Motor neuron (in vitro differentiated cells): Measurements from ENCODE around the gene AMPD3. TPM values are rescaled to one million over a fixed set of nuclear protein-coding genes. Genes with fewer than 3 reads are reported as not detected.

ENCODE experiments used
- ATAC-seq, 8 experiments: fragments of 200-7000 bp; cut with Tn5 transposase; replicated peaks in 6 of 8; 2 replicates each; pipeline ENCODE4 v1.8.0; 2021; ENCODE audit warnings: mild to moderate bottlenecking in 8 of 8, moderate library complexity in 8 of 8
- H3K27ac ChIP-seq, 2 donors: fragments of 250-450 bp; sonication (Bioruptor Pico); 2 replicates each; pipeline ENCODE4 v1.9.0; 2021; ENCODE audit warnings: antibody characterized with exemption in 2 of 2, mild to moderate bottlenecking in 2 of 2, moderate library complexity in 1 of 2
- H3K4me1 ChIP-seq, 2 donors: fragments of 250-450 bp; sonication (Bioruptor Pico); replicated peaks in 1 of 2; 2 replicates each; pipeline ENCODE4 v1.6.1; 2021; ENCODE audit warnings: antibody characterized with exemption in 2 of 2, mild to moderate bottlenecking in 2 of 2, moderate library complexity in 1 of 2
- H3K4me3 ChIP-seq, 5 donors: fragments of 250-450 bp; sonication (Bioruptor Pico); 2 replicates each; pipeline ENCODE4 v1.9.0; 2021; ENCODE audit warnings: antibody characterized with exemption in 5 of 5, mild to moderate bottlenecking in 5 of 5, moderate library complexity in 4 of 5
- WGBS, 10 experiments: fragments of 450-650 bp; shearing (Covaris generic); methylation state at CpG; one replicate each; pipeline ENCODE4 v1.0.0; 2022; 5-methylcytosine and 5-hydroxymethylcytosine counted together
- in situ Hi-C, 9 experiments: fragments of 400-800 bp; cut with MboI; loops; one replicate each; pipeline ENCODE4 v1.15.0; 2021; ENCODE audit warnings: low sequenced_read_pairs in 9 of 9, low pct_unique_long_range_greater_than_20kb in 2 of 9; ENCODE audit not compliant: unreplicated experiment in 9 of 9
- total RNA-seq, 8 experiments: library from RNA; unstranded; fragments of 300-600 nt; gene quantifications; 2 replicates each; pipeline versions ENCODE4 v1.2.3 to v1.2.4, GENCODE V29; 2022

AMPD3 gene
- total RNA-seq, 8 experiments from 2014 or later = 0.46 to 13.5 (median 2.4) TPM

DNA sequence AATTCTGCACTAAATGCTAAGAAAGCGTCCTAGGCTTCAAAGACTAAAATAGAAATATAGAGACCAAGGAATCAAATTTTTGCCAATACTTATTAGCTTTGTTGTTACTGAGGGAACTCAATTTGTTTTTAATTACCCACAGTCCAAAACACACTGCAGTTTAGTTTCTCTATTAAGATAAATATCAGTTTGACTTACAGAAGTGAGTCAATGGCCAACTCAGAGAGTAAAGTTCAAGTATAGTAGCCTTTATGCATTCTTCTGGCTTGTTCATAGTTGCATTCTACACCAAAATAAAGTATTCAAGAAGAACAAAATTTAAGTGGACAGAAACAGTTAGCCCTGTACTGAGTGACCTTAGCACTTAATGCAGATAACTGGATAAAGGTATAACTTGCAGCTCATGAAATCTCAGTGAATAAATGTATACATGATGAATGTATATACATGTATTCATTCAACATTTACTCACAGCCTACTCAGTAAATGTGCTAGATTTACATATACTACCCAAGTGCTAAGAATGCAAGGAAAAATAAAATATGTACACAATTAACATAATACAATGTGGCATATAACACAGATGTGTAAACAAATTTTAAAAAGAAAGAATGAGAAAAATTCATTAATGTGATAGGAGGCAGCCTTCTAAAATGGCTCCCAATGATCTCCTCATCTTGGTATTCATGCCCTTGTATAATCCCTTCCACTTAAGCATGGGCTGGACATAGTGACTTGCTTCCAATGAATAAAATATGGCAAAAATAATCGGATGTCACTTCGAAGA lies 95.6 kb downstream of the AMPD3 start:
- WGBS, 10 experiments = 0 to 100% (median 91%) methylated on average over 1 to 3 of the region's 3 CpGs
- no peaks in the 10 kb centered on the region for H3K4me1 ChIP-seq
- in situ Hi-C loops = no loop called here
- ATAC-seq = peak in 3 of 8 experiments; percentile 56 to 93 (median 87)
- H3K27ac ChIP-seq = no peak overlapping the region
- no peak overlapping the region for H3K4me3 ChIP-seq

DNA sequence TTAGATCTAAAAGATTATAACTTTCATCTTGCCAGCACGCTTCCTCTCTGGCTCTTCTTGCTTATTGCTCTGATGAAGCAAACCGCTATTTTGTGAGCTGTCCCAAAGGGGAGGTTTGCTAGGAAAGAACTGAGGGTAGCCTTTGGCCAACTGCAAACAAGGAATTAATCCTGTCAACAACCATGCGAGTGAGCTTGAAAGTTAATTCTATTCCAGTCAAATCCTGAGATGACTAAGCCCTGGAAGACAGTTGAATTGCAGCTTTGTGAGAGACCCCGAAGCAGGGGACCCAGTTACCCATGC lies 96.2 kb downstream of the AMPD3 start:
- Histone ChIP-seq H3K4me3 (no peak overlapping the region), H3K4me1 (no peaks in the 10 kb centered on the region), H3K27ac (no peak overlapping the region)
- in situ Hi-C loops = no loop called here
- ATAC-seq = peak in 2 of 8 experiments; percentile 67 to 76
- WGBS, 10 experiments = 15 to 89% (median 71%) methylated on average over 1 to 4 of the region's 4 CpGs; no CpG with 5 or more reads in 1 of the 10 experiments

DNA sequence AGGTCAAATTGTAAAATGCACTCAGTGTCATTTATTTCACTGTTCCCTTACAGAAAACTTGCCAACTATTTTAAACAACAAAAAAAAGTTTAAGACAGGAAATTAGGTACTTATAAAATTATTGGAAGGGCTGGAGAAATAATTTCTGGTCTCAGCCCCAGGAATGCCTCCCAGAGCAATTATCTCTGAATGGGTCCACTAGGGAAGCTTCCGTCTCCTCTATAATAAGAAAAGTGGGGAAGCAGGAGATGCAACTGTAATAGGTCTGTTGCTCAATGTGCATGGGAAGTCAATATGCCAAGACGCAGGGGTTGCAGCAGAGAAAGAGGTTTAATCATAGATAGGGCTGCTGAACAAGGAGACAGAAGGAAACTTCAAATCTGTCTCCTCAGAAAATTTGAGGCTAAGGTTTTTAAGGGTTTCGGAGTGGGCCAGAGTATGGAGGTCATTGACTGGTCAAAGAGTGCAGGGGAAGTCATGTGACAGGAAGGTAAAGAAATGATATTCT lies 96.8 kb downstream of the AMPD3 start:
- in situ Hi-C loops = no loop called here
- no peak overlapping the region for H3K4me3 ChIP-seq
- WGBS, 10 experiments = 77 to 100% (median 97%) methylated on average over 1 to 3 of the region's 3 CpGs; no CpG with 5 or more reads in 1 of the 10 experiments
- no peak overlapping the region for H3K27ac ChIP-seq
- no peak for ATAC-seq
- H3K4me1 ChIP-seq = no peaks in the 10 kb centered on the region

DNA sequence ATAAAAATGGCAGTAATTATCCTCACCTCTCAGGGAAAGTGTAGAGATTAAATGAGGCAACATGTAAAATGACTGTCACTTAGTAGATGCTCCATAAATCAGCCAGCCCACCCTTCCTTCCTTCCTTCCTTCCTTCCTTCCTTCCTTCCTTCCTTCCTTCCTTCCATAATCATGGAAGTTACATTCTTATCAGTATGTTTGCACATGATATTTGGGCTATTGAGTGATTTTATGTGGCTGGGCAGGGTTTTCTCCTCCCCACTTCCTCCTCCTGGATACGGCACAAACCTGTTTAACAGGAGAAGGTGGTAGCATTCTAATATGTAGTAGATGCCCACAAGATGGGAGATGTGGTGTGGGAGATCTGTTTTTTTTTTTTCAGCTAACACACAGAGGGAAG lies 101.5 kb downstream of the AMPD3 start:
- 60% methylated on average over 1 of the region's 1 CpG; no CpG with 5 or more reads in 9 of the 10 experiments for WGBS, 10 experiments
- no peak overlapping the region for H3K4me3 ChIP-seq
- H3K4me1 ChIP-seq = no peaks in the 10 kb centered on the region
- ATAC-seq = no peak
- in situ Hi-C loops = no loop called here
- no peak overlapping the region for H3K27ac ChIP-seq

Other genes starting within 250 kb of the AMPD3 start
- gene SBF2, start 161.0 kb upstream of the AMPD3 start, total RNA-seq = 10 to 100 TPM; 31.8 to 66.3 (median 44.6) TPM
- 100 to 1,000 TPM in 1 of 8 experiments, 10 to 100 TPM in 6, 1 to 10 TPM in 1; 3.6 to 131 (median 31.3) TPM for gene ADM, start 150.2 kb upstream of the AMPD3 start, total RNA-seq
- gene RNF141, start 85.9 kb downstream of the AMPD3 start, total RNA-seq = 10 to 100 TPM; 19.0 to 44.3 (median 21.9) TPM
- gene LYVE1, start 113.4 kb downstream of the AMPD3 start, total RNA-seq = under 1 TPM in 7 of 8 experiments, not detected in 1; 0.09 to 1.00 (median 0.24) TPM
- gene IRAG1, start 238.5 kb downstream of the AMPD3 start, total RNA-seq = 1 to 10 TPM in 2 of 8 experiments, under 1 TPM in 6; 0.13 to 6.1 (median 0.64) TPM